ENCODE results near the gene BICC1. TPM values are rescaled to one million over a fixed set of nuclear protein-coding genes. Genes with fewer than 3 reads are reported as not detected.

The BICC1 gene
- total RNA-seq, 1 experiment from 2014 or later = 0.57 TPM

- Histone ChIP-seq H4K5ac (ENCODE audit: insufficient read length, low read depth, low read length) (no peak overlapping the region), H3K18ac (ENCODE audit: insufficient read length, low read depth, low read length) (no peak overlapping the region), H3T11ph (ENCODE audit: low read length) (no peak overlapping the region), H4K8ac (replicated peaks; ENCODE audit: insufficient read length, low read depth, low read length) (no peak overlapping the region), H2BK15ac (ENCODE audit: low read depth, low read length) (no peak overlapping the region), H3K56ac (ENCODE audit: insufficient read length, low read depth, low read length) (no peak overlapping the region), H3K4me1 (ENCODE audit: insufficient read depth, low read length) (no peaks in the 10 kb centered on the region), H3K14ac (ENCODE audit: insufficient read depth, low read length) (no peak overlapping the region), H3K23ac (ENCODE audit: insufficient read length, low read depth, low read length) (no peak overlapping the region), H3K79me2 (ENCODE audit: insufficient read depth, low read length) (no peaks in the 10 kb centered on the region), H3K9ac (ENCODE audit: extremely low read depth, insufficient read length, low read length) (no peak overlapping the region), H2AFZ (ENCODE audit: low read length) (no peak overlapping the region), H4K20me1 (ENCODE audit: control insufficient read depth, insufficient read depth, insufficient read length) (no peaks in the 10 kb centered on the region), H4K91ac (ENCODE audit: insufficient read length, low read depth, low read length) (no peak overlapping the region), H2BK20ac (ENCODE audit: low read depth, low read length, poor library complexity, severe bottlenecking) (no peak overlapping the region), H3K27ac (ENCODE audit: insufficient read length, low read depth, low read length) (no peak overlapping the region), H2AK5ac (ENCODE audit: insufficient read length, low read length) (no peak overlapping the region), H3K4ac (ENCODE audit: low read depth, low read length) (no peak overlapping the region), H2BK120ac (ENCODE audit: low read depth, low read length, poor library complexity, severe bottlenecking) (no peak overlapping the region), H3K23me2 (ENCODE audit: insufficient read length, low read depth, low read length, poor library complexity, severe bottlenecking) (no peaks in the 10 kb centered on the region), H3K27me3 (ENCODE audit: insufficient read depth, low read length) (no peaks in the 10 kb centered on the region), H3K79me1 (ENCODE audit: insufficient read depth, low read depth, low read length, poor library complexity, severe bottlenecking) (no peaks in the 10 kb centered on the region), H2BK12ac (ENCODE audit: insufficient read length, low read depth, low read length) (no peak overlapping the region), H3K4me2 (ENCODE audit: insufficient read depth, insufficient read length, low read length) (no peak overlapping the region), H3K9me3 (ENCODE audit: control insufficient read depth, low read depth, low read length) (peaks cover 14% of the 10 kb centered on the region), H2BK5ac (ENCODE audit: insufficient read length, low read length) (no peak overlapping the region)
- Mint-ChIP-seq H3K4me1 (no peaks in the 10 kb centered on the region), H3K27ac (no peak overlapping the region; a peak in 1 of 7 replicates), H3K27me3 (ENCODE audit: low read depth) (no peaks in the 10 kb centered on the region; the same call in 1 of the 2 replicates), H3K4me3 (no peak overlapping the region), H3K36me3 (ENCODE audit: insufficient read depth in 1 of 3, low read depth in 3 of 3) (peaks cover 4 to 13% (median 7%) of the 10 kb centered on the region in 3 experiments), H3K9me3 (peaks cover 13 to 18% of the 10 kb centered on the region in 2 experiments)
- no peak for DNase-seq
- WGBS (ENCODE audit: extremely low coverage, insufficient read length, low lambda C conversion rate) = no CpG with 5 or more reads among the region's 7 CpGs
- TF ChIP-seq CTCF (conservative IDR thresholded peaks at IDR 0.05) = no peak
Measured at GRCh38 chr10:58735087-58735486, 222.4 kb downstream of the BICC1 start.

Measured in H9 (cell line).